C4-2B (cell line): Measurements from ENCODE around the gene CEP70.

Source experiments
- ZFX ChIP-seq: fragments of 450-650 bp; IDR thresholded peaks from 2 replicates; pipeline ENCODE4 v1.6.1; 2017
- TF ChIP-seq, protein P1 (sequence below): fragments of 450-650 bp; conservative IDR thresholded peaks from 2 replicates; pipeline ENCODE4 v1.5.1; 2017; ENCODE audit warnings: mild to moderate bottlenecking

- TF ChIP-seq, protein P1, sequence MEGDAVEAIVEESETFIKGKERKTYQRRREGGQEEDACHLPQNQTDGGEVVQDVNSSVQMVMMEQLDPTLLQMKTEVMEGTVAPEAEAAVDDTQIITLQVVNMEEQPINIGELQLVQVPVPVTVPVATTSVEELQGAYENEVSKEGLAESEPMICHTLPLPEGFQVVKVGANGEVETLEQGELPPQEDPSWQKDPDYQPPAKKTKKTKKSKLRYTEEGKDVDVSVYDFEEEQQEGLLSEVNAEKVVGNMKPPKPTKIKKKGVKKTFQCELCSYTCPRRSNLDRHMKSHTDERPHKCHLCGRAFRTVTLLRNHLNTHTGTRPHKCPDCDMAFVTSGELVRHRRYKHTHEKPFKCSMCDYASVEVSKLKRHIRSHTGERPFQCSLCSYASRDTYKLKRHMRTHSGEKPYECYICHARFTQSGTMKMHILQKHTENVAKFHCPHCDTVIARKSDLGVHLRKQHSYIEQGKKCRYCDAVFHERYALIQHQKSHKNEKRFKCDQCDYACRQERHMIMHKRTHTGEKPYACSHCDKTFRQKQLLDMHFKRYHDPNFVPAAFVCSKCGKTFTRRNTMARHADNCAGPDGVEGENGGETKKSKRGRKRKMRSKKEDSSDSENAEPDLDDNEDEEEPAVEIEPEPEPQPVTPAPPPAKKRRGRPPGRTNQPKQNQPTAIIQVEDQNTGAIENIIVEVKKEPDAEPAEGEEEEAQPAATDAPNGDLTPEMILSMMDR = no peak
- TF ChIP-seq ZFX = no peak
Measured at GRCh38 chr3:138569090-138569489, 25.0 kb downstream of the CEP70 start.
